Activated CD4-positive, alpha-beta T cell treated with anti-CD3 and anti-CD28 coated beads for 1 hour (primary cell): ENCODE results near the gene XPNPEP1.

Experiments used
- DNase-seq: peaks from one replicate; pipeline ENCODE4 v3.0.0-alpha.2; 2020

Gene XPNPEP1

DNA sequence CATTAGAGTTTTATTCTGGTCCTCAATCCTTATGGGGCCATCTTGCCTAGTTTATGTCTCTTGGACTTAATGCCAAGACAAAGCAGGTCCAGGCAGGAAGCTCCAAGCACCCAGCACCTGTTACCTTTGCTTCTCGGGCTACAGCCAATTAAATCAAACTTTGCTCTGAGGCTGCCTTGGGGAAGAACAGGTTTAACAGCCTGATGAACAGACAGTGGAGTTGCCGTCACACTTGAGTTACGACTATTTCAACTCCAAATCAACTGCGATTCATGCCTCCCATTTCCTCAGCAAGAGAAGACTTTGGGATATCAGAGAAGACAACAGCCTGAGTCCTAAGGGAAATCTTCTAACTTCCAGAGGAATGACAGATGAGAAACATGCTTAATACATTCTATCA lies 62.2 kb downstream of the XPNPEP1 start:
- DNase-seq, result no peak

DNA sequence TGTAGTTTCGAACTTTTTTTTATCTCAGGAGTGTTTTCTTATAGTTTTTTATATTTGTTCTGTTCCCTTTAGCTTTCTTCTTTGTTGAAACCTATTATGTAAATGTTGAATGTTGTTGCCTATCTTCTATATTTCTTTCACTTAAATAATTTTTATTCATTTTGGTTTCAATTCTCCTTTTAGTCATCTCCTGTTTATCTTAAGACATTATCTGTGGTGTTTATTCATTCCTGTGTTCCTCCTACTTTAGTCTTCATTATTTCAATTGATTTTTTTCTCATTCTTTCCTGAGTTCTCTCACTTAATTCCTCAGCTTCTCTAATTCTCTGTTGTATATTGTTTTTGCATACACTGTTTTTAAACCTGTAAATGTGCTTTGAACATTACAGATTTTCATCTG lies 64.1 kb downstream of the XPNPEP1 start:
- no peak for DNase-seq

DNA sequence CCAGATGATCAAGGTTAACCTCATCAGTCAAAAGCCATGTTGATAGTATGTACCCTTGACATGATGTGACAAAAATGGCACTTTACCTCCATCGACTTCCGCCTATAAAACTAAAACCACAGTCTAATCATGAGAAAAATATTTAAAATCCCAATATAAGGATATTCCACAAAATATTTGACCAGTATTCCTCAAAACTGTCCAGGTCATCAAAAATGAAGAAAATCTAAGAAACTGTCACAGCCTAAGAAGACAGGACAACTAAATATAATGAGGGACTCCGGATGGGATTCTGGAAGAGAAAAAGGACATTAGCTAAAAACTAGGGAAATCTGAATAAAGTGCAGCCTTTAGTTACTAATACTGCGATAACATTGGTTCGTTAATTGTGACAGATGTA lies 67.6 kb downstream of the XPNPEP1 start:
- DNase-seq, result no peak

DNA sequence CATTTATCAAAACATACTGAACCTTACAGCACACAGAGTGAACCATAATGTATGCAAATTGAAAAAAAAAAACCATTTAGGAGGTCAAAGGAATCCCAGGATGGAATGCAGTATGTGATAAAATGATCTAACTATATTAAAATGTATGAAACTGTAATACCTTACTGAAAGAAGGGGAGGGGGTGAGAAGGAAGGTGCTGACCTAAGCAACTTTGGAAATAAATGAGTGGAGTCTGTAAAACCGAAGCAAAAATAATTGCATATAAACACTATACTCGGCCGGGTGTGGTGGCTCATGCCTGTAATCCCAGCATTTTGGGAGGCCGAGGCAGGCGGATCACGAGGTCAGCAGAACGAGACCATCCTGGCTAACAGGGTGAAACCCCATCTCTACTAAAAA lies 69.4 kb downstream of the XPNPEP1 start:
- no peak for DNase-seq

DNA sequence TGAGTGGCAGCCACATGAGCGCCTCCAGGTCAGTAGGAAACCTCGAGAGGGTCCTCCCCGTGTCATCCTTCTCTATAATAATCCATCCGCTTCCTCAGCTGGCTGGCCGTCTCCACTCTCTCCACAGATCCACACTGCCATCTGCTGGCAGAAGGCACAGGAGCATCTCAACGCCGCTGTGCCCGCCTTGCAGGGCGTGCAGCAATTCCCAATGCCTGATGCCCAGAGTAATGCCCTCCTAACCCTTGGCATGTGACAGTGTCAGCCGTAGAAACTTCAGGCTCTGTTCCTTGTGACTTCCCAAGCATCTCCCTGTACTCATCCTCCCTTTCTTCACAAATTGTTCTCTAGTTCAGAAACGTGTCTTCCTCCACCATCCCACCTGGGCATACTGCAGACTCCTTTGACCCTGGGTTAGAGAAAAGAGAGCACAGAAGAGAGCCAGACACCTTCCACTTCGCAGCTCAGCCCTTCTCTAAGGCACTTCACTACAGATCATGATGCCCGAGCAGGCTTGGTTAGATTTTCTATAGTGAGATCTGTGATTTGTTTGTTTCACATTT lies 70.8 kb downstream of the XPNPEP1 start:
- peak; percentile 50 for DNase-seq

DNA sequence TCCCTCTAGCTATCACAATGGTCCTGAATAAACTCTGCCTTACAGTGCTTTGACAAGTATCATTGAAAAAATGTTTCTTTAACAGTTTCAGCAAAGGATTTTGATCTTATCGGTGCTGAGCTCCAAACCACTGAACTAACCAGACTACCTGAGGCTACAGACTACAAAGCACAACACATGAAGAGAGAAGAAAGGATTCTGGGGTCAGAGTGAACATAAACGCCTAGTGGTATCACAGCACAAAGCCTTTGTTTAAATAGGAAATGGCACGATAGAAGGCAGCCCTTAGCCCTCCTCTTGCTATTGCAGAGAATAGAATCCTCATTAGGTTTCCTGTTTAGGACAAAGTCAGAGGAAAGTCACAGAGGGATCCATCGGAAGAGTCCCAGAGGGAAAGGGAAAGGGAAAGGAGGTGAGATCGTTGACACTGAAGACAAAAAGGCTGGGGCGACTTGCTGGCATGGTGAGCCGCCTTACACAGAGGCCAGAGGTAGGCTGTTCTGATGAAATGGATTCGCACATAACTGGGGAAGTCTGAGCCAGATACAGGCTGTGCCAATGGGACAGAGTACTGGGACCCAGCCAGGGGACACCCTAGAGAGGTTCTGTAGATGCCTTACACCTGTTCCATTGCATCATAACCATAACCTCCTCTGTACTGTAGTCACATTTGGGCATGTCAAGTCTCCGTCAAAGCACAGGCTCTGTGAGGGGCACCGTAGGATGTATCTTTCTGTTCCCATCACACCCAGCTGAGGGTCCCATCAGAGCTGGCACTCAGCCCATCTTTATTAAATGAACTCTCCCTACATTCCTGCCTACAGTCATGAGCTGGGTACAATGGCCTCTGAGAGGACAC lies 71.5 kb downstream of the XPNPEP1 start:
- no peak for DNase-seq

DNA sequence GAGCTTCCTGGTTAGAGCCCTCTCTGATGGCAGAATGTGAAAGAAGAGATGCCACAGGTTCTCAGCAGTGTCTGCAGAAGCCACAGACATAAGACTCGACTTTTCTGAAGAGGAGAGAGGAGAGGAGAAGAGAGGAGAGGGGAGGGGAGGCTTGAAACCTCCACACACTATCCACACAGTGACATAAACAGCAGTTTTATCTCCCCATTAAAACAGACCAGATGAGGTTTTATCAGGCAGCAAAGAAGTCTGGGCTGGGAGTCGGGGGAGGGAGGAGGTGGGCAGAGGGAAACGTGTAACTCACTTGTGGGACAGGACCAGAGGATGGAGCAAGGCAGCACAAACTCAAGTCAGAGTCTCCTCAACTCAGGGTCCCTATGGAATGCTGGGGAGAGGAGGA lies 76.5 kb downstream of the XPNPEP1 start:
- DNase-seq, result no peak

DNA sequence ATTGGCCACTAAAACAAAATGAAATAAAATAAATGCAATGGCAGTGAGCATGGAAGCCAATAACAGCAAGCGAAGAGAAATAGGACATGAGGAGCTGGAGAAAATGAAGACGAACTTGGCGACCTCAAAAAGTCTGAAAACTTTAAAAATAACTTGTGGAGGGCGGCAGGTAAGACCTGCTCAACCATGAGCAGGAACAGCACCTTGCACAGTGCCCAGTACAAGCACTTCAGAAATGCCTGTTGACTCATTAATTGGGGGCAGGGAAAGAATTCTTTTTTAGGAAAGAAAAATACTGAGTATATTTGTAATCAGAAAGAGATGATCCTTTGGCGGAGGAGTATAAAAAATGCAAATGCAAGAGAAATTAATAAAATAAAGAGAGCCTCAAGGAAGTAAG lies 78.0 kb downstream of the XPNPEP1 start:
- DNase-seq, result no peak

DNA sequence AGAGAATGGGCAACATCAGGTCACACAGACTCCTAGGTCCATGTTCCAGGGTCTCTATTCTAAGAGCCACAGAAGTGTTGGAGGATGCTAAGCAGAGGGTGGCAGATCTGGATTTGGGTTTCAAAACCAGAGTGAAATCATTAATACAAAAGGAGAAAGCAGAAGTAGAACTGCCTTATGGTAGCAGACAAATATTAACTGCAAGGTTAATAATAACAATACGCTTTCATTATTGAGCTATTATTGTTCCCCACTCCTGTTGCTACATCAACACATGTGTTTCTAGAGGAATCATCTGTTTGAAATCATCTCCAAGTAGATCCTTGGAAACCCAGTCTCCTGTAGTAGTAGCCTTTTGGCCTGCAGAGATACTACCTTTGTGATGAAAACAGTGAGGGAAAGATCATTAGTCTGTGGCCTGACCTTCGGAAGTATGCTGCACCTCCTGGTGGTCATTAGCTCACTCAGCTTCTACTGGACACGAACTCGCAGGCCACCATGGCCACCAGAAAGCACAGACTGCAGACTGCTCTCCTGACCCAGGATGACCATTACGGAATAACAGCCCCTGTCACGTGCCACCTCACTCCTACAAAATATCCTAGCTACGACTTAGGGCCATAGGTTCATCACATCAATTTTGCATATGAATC lies 84.6 kb downstream of the XPNPEP1 start:
- DNase-seq, result no peak

DNA sequence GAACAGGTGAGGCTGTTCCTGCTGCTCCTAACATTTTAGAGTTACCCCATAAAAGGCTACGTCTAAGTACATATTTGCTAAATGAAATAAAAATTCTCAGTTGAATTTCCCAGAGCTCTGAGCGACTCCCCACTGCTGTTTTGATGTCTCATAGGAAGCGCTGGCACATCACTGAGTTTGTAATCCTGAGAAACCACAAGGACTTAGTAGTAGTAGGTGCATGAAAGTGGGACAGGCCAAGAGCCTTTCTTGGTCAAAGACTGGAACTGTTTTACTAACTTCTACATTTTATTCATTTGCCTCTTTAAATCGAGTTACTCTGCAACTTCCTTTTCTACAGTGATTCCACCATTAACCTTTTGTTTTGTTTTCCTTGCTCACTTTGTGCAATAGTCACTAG lies 85.9 kb downstream of the XPNPEP1 start:
- DNase-seq, result no peak

DNA sequence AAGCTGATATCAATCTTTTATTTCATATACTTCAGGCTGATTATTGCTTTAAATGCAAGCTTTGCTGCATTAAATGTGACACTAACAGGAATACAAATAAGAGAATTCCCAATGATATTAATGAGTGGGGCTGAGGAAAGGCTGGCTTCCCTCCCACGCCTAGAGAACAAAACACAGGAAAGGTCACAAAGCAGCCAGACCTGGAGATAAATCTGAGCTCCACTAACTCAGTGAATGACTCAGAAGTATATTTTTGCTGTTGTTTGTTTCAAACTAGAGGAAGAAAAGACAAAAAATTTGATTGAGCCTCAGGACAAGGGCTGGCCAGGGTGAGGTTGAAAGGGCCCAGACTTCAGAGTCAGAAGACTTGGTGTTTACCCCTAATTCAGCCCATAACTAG lies 88.1 kb downstream of the XPNPEP1 start:
- no peak for DNase-seq

DNA sequence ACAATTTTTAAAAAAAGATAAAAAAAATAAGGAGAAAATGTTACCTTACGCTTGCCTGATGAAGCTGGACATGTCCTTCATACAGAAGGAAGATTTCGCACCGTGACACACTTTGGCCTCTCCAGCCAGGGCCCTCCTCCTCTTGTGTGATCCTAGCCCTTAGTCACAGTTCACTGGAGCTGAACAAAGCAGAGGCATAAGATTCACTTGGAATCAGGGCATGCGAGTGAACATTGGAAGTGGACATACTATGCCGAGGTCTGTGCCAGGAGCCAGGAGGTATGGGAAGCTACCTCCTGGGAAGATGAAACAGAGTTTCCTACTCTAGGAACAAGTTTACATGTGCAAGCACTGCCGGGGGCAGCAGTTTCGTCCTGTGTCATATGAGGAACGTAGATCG lies 91.5 kb downstream of the XPNPEP1 start:
- no peak for DNase-seq

DNA sequence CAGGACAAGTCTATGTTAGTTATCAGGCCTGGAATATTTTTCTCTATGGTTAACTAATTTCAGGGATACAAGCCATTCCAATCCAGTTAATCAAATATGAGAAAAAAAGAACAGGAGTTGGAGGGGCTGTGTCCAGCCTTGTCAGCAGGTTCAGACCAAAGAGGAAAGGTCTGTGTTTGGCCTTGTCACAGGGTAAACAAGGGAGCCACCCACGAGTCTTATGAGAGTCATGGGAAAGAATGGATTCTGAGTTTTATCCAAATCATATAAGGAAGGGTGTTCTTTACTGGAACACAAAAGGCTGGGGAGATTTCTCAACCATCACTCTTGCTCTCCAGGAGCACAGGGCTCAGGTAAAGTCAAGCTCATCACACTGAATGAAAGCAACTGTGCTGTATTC lies 99.1 kb downstream of the XPNPEP1 start:
- DNase-seq, result no peak

DNA sequence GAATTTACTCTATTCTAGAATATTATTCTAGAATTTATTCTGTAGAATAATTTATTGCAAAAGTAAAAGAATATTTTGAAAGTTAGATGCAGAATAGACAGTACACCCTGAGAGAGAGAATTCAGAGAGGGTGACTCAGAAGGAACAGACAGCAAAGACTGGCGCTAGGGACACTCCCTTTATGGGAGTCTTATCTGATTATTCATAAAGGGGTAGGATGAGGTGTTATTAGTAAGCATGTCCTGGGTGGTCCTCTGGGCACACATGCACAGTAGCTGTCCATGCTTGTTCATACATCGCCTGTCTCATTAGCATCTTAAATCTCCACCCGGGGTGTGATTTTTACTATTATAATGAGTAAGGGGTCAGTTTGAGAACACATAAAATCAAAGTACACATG lies 100.1 kb downstream of the XPNPEP1 start:
- DNase-seq, result no peak

DNA sequence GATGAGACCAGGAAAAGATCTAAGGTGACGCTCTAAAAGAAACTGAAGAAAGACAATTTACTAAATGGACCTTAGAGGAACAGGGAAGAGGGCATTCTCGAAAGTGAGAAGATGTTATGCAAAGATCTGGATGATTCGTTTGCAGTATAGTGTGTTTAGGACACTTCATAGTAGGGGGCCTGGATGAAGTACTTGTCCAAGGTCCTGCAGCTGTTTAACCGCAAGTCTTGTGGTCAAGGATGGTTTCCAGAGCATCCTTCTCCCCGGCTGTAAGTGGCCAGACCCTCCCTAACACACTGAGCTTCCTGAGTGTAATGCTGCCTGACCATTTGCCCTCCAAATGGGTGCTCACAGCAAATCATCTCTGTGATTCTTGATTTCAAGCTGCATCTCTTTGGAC lies 101.6 kb downstream of the XPNPEP1 start:
- no peak for DNase-seq

DNA sequence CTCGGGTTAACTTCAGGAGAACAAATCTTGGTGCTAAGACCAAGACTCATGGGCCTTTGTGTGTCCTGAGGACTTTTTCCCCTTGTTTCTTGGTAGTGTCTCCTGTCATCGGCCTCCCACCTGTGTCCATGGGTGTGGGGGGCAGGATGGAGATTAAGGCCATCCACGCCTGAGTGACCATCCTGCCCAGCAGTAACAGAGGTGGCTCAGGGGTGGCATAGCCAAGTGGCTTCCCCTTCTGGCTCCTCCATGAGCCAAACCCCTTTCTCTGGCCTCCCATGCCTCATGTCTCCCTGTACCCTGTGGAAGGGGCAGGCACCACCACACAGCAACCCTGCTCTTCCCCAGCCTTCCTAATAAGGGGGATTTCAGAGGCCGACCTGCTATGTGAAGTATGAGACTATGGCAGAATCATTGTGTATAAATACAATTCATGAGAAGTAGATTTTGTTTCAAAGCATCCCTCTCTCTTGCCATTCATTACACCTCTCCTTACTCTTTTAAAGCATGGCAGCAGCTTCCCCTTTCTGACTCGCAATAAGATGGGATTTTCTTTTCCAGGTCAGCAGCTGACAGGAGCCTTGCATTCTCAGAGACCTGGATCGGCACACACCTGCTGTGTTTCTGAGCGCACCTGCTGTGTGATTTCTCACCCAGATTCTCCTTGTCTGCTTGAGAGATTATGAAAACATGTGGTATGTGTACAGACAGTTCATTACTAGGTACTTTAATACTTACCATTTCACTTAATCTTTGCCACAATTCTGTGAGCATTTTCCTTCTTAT lies 102.5 kb downstream of the XPNPEP1 start:
- DNase-seq, result no peak

DNA sequence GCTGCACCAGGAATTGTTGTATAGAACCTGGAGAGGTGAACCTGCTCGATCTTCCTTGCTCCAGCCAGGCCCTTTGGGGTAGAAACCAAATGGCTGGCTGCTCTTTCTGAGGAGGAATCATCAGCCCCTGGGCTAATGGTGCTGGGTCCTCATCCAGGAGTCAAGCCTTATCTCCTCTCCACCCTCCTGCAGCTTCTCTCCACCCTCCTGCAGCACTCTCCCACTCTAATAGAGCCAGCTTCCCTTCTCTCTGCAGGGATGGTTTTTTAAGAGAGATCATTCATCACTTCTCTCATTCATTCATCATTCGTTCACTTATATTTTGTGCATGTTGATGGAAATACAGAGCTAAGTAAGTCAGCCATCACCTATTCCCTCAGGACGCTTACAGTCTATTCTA lies 103.5 kb downstream of the XPNPEP1 start:
- DNase-seq, result no peak
